Neural cell (in vitro differentiated cells): Measurements from ENCODE around the gene PCK1. TPM values are rescaled to one million over a fixed set of nuclear protein-coding genes. Genes with fewer than 3 reads are reported as not detected.

Experiments
- H2AFZ ChIP-seq: fragments of 200-600, 300-800 bp; sonication (generic), shearing (Covaris generic); 2 replicates; pipeline ENCODE4 v1.6.0; 2014; ENCODE audit warnings: low read depth, mild to moderate bottlenecking, antibody characterized with exemption, low read length, moderate library complexity
- H3F3A ChIP-seq: fragments of 200-600 bp; shearing (Covaris generic); 2 replicates; pipeline ENCODE4 v1.6.1; 2016; ENCODE audit warnings: mild to moderate bottlenecking, moderate library complexity, mixed read lengths, antibody characterized with exemption, low read length; ENCODE audit not compliant: insufficient read depth, poor library complexity, severe bottlenecking
- H3K27ac ChIP-seq: fragments of 200-600, 300-800 bp; sonication (generic), shearing (Covaris generic); 2 replicates; pipeline ENCODE4 v1.5.1; 2014; ENCODE audit warnings: mild to moderate bottlenecking, low read length, moderate library complexity
- H3K27me3 ChIP-seq: fragments of 300-800, 200-600 bp; sonication (generic), shearing (Covaris generic); 2 replicates; pipeline ENCODE4 v1.6.0; 2014; ENCODE audit warnings: mild to moderate bottlenecking, low read depth, low read length, moderate library complexity; ENCODE audit not compliant: insufficient read depth
- H3K36me3 ChIP-seq: fragments of 300-800, 200-600 bp; sonication (generic), shearing (Covaris generic); 2 replicates; pipeline ENCODE4 v1.5.1; 2014; ENCODE audit warnings: mild to moderate bottlenecking, antibody characterized with exemption, low read length, moderate library complexity; ENCODE audit not compliant: insufficient read depth
- H3K4me2 ChIP-seq: fragments of 300-800, 200-600 bp; sonication (generic), shearing (Covaris generic); 2 replicates; pipeline ENCODE4 v1.6.0; 2014; ENCODE audit warnings: mild to moderate bottlenecking, low read length
- H3K4me3 ChIP-seq: fragments of 300-800, 200-600 bp; sonication (generic), shearing (Covaris generic); 2 replicates; pipeline ENCODE4 v1.5.1; 2014; ENCODE audit warnings: mild to moderate bottlenecking, low read length, moderate library complexity
- H3K79me2 ChIP-seq: fragments of 200-600 bp; shearing (Covaris generic); replicated peaks from 2 replicates; pipeline ENCODE4 v1.6.0; 2014; ENCODE audit warnings: mild to moderate bottlenecking, low read length, moderate library complexity; ENCODE audit not compliant: insufficient read depth
- H3K9ac ChIP-seq: fragments of 300-800, 200-600 bp; sonication (generic), shearing (Covaris generic); 2 replicates; pipeline ENCODE4 v1.6.1; 2016; ENCODE audit warnings: mild to moderate bottlenecking, low read length, mixed read lengths
- H3K9me2 ChIP-seq: fragments of 200-600 bp; shearing (Covaris generic); 2 replicates; pipeline ENCODE4 v1.6.1; 2016; ENCODE audit warnings: mild to moderate bottlenecking, low read length, mixed read lengths; ENCODE audit not compliant: insufficient read depth
- H3K9me3 ChIP-seq: fragments of 200-600, 300-800 bp; sonication (generic), shearing (Covaris generic); 2 replicates; pipeline ENCODE4 v1.6.1; 2016; ENCODE audit warnings: mild to moderate bottlenecking, mixed run types, low read length, moderate library complexity, mixed read lengths
- H4K20me1 ChIP-seq: fragments of 200-600 bp; shearing (Covaris generic); 2 replicates; pipeline ENCODE4 v1.6.1; 2016; ENCODE audit warnings: mild to moderate bottlenecking, mixed run types; ENCODE audit not compliant: insufficient read depth
- EP300 ChIP-seq: fragments of 450-650 bp; conservative IDR thresholded peaks from 2 replicates; pipeline ENCODE4 v1.6.1; 2014; ENCODE audit warnings: antibody characterized with exemption, mild to moderate bottlenecking, moderate library complexity; ENCODE audit not compliant: poor library complexity, severe bottlenecking
- EZH2 ChIP-seq: fragments of 200-600, 300-800 bp; shearing (Covaris generic), sonication (generic); IDR thresholded peaks from 2 replicates; pipeline ENCODE4 v1.6.1; 2014; ENCODE audit warnings: antibody characterized with exemption, low read length, borderline replicate concordance, mild to moderate bottlenecking; ENCODE audit not compliant: insufficient read depth, poor library complexity, severe bottlenecking
- MXI1 ChIP-seq: fragments of 450-650 bp; conservative IDR thresholded peaks from 2 replicates; pipeline ENCODE4 v1.6.1; 2014; ENCODE audit warnings: antibody characterized with exemption, mild to moderate bottlenecking; ENCODE audit not compliant: poor library complexity, severe bottlenecking
- POLR2AphosphoS5 ChIP-seq: IDR thresholded peaks from 2 replicates; pipeline ENCODE4 v1.6.1; 2012
- RAD21 ChIP-seq: fragments of 450-650 bp; conservative IDR thresholded peaks from 2 replicates; pipeline ENCODE4 v1.6.1; 2014; ENCODE audit warnings: antibody characterized with exemption, mild to moderate bottlenecking, moderate library complexity
- SMC3 ChIP-seq: fragments of 450-650 bp; conservative IDR thresholded peaks from 2 replicates; pipeline ENCODE4 v1.6.1; 2014; ENCODE audit warnings: antibody characterized with exemption, mild to moderate bottlenecking, moderate library complexity; ENCODE audit not compliant: poor library complexity
- TAF1 ChIP-seq: IDR thresholded peaks from 2 replicates; pipeline ENCODE4 v1.6.1; 2012; ENCODE audit warnings: low read depth
- polyA plus RNA-seq: library from polyadenylated mRNA; depleted of rRNA; stranded (reverse); fragments of >200 nt; gene quantifications from 2 replicates; pipeline ENCODE4 v1.2.3, GENCODE V29; 2014
- TF ChIP-seq, protein P1 (sequence below): IDR thresholded peaks from 2 replicates; pipeline ENCODE4 v1.6.1; 2012; ENCODE audit warnings: borderline replicate concordance
- TF ChIP-seq, protein P2 (sequence below): fragments of 450-650 bp; IDR thresholded peaks from 2 replicates; pipeline ENCODE4 v1.5.1; 2014; ENCODE audit warnings: antibody characterized with exemption, mild to moderate bottlenecking, moderate library complexity; ENCODE audit not compliant: poor library complexity, severe bottlenecking

The PCK1 gene
- polyA plus RNA-seq, 1 donor from 2014 or later, result 0.24 TPM

DNA sequence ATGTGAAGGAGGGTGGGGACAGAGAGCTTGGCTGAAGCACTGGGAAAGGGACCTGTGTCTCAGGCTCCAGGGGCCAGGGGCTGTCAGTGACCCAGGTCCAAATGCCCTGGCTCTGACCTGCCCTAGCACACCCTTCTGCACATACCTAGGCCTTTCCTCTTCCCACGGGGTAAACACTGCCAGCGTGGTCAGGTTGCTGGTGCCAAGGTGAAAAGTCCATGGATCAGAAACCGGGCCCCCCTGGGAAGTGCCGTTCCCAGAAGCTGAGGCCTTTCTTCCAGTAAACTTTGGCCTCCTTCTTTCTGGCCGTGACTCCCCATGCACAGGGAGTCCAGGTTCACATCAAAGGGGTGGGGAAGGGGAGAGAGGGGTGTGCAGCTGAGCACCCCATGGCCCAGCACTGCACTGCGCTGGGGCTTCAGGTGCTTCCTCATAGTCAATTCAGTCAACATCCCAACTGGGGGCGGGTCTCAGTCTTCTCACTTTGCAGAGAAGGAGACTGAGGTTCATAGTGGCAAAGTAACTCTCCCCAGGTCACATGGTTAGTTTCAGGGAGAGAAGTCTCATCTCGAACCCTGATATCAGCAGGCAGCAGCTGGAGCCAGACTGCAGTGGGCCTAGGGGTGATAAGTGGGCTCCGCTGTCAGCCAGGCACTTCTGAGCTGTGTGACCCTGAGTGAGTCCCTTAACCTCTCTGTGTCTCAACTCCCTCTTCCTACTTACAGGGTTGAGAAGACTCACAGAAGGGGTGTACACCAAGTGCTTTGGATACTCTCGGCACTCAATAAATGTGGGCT is 17.0 kb downstream of the PCK1 start:
- no peak overlapping the region for H3K27ac ChIP-seq
- H3K9me2 ChIP-seq, result no peaks in the 10 kb centered on the region
- no peaks in the 10 kb centered on the region for H3K27me3 ChIP-seq
- no peaks in the 10 kb centered on the region for H3K79me2 ChIP-seq
- H3K9me3 ChIP-seq, result no peaks in the 10 kb centered on the region
- H4K20me1 ChIP-seq, result no peaks in the 10 kb centered on the region
- no peak overlapping the region for H3K9ac ChIP-seq
- TF ChIP-seq SMC3 (no peak), EP300 (no peak), TAF1 (no peak), EZH2 (no peak), POLR2AphosphoS5 (no peak), RAD21 (no peak), MXI1 (no peak)
- TF ChIP-seq, protein P1, sequence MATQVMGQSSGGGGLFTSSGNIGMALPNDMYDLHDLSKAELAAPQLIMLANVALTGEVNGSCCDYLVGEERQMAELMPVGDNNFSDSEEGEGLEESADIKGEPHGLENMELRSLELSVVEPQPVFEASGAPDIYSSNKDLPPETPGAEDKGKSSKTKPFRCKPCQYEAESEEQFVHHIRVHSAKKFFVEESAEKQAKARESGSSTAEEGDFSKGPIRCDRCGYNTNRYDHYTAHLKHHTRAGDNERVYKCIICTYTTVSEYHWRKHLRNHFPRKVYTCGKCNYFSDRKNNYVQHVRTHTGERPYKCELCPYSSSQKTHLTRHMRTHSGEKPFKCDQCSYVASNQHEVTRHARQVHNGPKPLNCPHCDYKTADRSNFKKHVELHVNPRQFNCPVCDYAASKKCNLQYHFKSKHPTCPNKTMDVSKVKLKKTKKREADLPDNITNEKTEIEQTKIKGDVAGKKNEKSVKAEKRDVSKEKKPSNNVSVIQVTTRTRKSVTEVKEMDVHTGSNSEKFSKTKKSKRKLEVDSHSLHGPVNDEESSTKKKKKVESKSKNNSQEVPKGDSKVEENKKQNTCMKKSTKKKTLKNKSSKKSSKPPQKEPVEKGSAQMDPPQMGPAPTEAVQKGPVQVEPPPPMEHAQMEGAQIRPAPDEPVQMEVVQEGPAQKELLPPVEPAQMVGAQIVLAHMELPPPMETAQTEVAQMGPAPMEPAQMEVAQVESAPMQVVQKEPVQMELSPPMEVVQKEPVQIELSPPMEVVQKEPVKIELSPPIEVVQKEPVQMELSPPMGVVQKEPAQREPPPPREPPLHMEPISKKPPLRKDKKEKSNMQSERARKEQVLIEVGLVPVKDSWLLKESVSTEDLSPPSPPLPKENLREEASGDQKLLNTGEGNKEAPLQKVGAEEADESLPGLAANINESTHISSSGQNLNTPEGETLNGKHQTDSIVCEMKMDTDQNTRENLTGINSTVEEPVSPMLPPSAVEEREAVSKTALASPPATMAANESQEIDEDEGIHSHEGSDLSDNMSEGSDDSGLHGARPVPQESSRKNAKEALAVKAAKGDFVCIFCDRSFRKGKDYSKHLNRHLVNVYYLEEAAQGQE, result no peak
- TF ChIP-seq, protein P2, sequence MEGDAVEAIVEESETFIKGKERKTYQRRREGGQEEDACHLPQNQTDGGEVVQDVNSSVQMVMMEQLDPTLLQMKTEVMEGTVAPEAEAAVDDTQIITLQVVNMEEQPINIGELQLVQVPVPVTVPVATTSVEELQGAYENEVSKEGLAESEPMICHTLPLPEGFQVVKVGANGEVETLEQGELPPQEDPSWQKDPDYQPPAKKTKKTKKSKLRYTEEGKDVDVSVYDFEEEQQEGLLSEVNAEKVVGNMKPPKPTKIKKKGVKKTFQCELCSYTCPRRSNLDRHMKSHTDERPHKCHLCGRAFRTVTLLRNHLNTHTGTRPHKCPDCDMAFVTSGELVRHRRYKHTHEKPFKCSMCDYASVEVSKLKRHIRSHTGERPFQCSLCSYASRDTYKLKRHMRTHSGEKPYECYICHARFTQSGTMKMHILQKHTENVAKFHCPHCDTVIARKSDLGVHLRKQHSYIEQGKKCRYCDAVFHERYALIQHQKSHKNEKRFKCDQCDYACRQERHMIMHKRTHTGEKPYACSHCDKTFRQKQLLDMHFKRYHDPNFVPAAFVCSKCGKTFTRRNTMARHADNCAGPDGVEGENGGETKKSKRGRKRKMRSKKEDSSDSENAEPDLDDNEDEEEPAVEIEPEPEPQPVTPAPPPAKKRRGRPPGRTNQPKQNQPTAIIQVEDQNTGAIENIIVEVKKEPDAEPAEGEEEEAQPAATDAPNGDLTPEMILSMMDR, result no peak
- no peaks in the 10 kb centered on the region for H3F3A ChIP-seq
- H3K4me2 ChIP-seq, result no peak overlapping the region
- H2AFZ ChIP-seq, result no peak overlapping the region
- no peak overlapping the region for H3K4me3 ChIP-seq
- no peaks in the 10 kb centered on the region for H3K36me3 ChIP-seq

DNA sequence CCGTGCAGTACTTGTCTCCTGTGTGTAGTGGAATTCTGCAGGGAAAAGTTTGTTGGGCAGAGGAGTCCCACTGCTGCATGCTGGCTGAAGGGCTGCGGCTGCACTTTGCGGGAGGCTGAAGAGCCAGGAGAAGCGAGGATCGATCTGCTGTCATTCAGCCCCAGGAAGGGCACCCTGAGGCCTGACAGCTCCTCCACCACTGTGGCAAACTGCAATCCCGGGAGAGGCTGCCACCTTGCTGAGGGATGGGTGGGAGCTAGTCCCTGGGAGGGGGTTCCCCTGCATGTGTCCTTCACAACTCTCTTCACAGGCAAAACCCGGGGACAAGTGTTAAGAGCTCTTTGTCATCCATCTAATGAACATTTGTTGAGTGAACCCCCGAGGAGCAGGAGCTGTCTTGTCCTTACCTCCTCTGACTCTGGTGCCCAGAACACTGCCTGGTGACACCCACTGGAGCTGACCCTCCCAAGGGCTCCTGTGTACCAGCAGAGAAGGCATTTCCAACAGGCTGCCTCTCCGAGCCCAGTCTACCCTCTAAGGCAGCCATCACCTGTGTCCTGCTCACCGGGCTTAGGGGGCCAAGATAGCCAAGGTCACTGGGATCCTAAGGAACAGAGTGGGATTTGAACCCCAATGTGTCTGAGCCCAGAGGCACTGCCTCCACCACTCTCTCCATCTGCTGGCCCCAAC is 17.7 kb downstream of the PCK1 start:
- H2AFZ ChIP-seq, result no peak overlapping the region

More for the DNA sequence above, 17.7 kb downstream of the PCK1 start:
- no peaks in the 10 kb centered on the region for H3K9me3 ChIP-seq
- H3F3A ChIP-seq, result no peaks in the 10 kb centered on the region
- no peaks in the 10 kb centered on the region for H3K79me2 ChIP-seq
- H3K4me2 ChIP-seq, result no peak overlapping the region
- H3K9me2 ChIP-seq, result no peaks in the 10 kb centered on the region
- no peaks in the 10 kb centered on the region for H3K27me3 ChIP-seq
- no peak overlapping the region for H3K9ac ChIP-seq
- no peak overlapping the region for H3K27ac ChIP-seq
- no peaks in the 10 kb centered on the region for H3K36me3 ChIP-seq
- TF ChIP-seq, protein P2, result no peak
- TF ChIP-seq MXI1 (no peak), POLR2AphosphoS5 (no peak), TAF1 (no peak), RAD21 (no peak), SMC3 (no peak), EP300 (no peak), EZH2 (no peak)
- TF ChIP-seq, protein P1, result no peak
- no peak overlapping the region for H3K4me3 ChIP-seq
- no peaks in the 10 kb centered on the region for H4K20me1 ChIP-seq
